Activated gamma-delta T cell treated with anti-CD3 and anti-CD28 coated beads, Interleukin-2, amount 50 U/mL, for 16 hours (primary cell): ENCODE results near the gene CARD18.
"Not testable (repeated sequence)": the region's sequence is repeated elsewhere in the genome, so short reads cannot be mapped to it uniquely, and the experiment has no call there.

Experiments
- DNase-seq: peaks from one replicate; pipeline ENCODE4 v3.0.0-alpha.2; 2020; ENCODE audit warnings: low read depth

Gene CARD18

DNA sequence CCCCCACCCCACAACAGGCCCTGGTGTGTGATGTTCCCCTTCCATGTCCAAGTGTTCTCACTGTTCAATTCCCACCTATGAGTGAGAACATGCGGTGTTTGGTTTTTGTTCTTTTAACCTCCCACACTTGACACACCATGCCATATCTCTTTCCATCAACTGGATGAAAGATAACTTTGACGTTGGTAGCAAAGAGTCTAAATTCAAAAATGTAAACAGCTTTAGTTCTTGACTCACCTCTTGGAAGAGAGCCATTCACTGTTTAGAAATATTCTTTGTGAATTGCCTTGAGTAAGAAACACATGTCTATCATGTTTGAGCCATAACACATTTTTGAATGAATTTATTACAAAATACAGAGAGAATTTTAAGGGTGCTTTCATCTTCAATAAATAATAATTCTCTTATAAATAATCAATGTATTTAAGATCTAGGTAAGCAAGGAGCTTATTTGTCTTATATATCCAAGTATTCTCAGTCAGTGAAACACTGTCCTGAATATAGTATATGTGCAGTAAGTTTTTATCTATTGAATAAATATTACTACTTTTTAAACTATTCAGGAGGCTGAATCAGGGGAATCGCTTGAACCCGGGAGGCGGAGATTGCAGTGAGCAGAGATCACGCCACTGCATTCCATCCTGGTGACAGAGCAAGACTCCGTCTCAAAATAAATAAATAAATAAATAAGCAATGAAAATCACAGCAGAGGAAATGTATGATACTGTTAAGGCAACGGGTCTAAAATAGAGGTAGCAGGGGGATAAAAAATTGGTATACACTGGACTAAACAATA, 6.7 kb downstream of the CARD18 start:
- no peak for DNase-seq

DNA sequence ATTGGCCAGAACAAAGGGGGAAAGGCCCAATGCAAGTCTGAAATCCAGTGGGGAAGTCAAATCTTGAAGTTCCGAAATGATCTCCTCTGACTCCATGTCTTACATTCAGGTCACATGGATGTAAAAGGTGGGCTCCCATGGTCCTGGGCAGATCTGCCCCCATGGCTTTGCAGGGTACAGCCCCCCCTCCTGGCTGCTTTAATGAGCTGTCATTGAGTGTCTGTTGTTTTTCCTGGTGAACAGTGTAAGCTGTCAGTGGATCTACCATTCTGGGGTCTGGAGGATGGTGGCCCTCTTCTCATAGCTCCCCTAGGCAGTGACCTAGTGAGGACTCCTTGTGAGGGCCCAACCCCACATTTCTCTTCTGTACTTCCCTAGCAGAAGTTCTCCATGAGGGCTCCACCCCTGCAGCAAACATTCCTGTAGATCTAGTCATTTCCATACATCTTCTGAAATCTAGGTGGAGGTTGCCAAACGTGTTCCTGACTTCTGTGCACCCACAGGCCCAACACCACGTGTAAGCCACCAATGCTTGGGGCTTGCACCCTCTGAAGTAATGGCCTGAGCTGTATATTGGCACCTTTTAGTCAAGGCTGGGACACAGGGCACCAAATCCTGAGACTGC, 9.3 kb downstream of the CARD18 start:
- no peak for DNase-seq

DNA sequence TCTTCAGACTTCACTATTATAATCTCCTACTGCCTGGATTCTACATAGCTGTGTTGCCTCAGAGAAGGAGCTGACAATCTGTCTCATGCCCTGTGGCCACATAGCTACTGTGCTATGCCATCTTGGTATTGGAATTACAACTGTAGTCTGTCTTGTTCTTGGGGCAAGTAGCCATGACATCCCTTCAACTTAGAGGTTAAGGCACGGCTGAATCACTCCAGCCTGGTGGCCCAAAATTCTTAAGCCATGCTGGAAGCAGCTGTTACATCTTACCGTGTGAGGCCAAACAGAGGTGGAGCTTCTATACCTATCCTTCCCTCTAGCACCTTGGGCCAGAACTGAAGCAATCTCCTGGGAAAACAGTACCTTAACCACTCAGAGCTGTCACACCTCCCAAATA, 14.8 kb downstream of the CARD18 start:
- DNase-seq: no peak

DNA sequence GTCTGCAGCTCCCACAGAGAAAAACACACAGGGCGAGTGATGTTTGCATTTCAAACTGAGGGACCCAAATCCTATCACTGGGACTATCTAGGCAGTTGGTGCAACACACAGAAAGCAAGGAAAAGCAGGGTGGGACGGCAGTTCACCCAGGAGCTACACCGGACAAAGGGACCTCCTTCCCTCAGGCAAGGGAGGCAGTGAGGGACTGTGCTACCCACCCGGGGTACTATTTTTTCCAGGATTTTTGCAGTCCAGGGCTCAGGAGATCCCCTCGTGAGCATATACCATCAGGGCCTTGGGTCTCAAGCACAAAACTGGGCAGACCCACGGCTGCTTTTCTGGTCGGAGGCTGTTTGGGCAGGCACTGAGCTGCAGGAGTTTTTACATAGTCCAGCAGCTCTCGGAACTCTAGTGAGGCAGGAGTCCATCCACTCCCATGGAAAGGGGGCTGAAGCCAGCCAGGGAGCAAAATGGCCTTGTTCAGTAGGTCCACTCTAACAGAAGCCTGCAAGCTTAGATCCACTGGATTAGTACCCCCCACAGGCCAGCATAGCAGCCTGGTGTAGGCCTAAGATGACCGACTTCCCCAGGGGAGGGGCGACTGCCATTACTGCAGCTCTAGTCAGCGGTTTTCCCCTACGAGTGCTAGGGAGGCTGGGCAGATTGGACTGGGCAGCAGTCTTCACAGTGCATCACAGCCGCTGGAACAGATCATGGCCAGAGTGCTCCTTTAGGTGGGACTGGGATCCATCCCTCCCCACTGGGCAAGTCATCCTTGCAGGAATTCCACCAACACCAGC, 28.2 kb downstream of the CARD18 start:
- no peak for DNase-seq

DNA sequence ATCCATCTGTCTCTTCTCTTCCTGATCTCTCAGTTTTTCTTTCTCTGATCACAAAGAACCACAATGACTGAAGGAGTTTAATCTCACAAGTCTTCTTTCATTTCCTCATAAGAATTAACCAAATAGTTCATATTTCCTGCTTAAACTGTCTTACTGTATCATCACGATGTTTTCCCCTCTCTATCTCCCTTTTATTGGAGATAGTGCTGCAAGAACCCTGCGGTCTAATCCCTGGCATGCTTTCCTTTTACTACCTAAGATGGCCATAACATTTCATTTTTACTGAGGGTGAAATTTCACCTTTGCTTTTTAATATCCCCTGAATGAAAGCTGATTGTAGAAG, 28.9 kb downstream of the CARD18 start:
- no peak for DNase-seq

DNA sequence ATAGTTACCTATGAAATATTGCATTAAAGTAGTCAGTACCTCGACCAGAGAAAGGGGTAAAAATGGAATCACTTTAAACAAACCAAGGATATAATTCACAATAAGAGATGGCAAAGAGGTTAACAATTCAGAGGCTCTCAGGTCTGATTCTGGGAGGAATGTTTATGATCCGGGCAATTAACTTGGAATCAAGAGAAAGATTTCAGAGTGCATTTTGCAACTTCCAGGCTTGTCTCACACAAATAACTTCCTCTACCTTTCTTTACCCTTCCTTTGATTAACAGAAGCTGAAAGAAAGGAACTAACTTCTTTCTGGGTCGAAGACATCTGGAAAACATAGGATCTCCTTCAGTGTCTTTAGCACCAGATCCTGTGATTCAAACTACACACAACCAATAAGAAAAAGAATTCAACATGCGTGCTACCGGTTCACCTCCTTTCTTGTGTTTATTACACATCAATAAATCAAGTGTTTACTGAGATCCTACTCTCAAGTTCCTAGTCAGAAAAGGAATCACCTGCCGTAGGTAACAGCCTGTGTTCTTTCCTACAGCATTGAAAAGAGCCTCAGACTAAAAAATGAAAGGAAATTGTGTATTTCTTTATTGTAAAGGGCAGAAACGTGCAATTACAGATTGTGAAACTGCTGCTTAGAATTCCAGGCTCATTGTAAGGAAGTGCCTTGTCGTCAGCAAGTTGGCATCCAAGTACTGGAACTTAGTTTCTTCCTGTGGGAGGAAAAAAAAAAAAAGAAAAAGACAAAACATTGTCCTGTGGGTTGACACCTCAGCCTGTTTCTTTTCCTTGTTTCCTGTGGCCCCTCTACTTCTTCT, 29.5 kb downstream of the CARD18 start:
- DNase-seq: no peak

DNA sequence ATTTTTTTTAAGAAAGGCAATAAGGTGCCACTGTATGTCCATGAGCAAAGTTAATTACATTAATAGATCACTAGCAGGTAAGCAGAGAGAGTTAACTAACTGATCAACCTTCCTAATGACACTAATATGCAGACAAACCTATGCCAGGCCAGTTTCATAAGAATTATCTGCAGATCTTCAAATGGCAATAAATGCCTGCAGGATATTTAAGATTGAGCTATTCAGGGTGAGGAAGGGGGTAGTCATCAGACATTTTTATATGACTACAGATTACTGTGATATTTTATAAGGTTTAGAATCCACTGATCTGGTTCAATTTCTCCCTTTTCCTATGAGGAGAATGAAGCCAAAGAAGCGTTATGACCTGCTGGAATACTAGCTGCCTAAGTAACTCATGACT, 30.2 kb downstream of the CARD18 start:
- DNase-seq: no peak

DNA sequence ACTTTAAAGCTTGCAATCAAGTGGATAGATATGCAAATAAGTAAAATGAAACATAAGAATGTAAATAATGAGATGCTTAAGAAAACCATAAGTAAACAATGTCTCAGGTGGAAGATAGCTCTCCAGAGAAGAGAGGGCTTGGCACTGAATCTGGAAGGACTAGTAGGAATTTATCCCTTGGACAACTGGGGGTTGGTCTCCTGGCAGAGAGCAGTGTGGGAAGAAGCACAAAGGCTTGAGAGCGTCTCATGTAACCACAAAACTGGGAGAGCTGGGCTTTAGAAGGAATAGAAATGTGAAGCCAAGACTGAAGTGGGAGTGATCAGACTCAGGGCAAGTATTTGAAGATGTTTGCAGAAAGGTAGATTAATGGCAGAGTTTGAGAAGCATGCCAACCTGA, 31.3 kb downstream of the CARD18 start:
- DNase-seq: no peak

DNA sequence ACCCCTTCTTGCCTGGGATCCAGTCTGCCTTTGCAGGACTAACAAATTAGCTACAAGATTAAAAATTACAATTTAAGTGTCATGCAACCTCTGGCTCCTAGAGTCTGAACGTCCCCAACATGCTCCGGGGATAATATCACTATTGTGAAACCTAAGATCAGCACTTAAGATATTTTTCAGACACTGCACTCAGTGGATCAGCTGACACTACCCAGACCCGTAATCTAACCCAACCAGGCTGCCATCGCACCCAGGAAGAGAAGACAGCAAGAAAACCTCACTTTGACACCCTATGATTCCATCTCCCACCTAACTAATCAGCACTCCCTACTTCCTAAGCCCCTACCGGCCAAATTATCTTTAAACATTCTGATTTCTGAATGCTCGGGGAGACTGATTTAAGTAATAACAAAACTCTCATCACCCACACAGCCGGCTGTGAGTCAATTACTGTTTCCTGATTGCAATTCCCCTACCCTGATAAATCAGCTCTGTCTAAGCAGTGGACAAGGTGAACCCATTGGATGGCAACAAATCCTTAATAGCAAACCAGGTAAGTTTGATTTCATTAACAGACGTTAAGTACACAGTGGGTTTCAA, 32.2 kb downstream of the CARD18 start:
- not testable (repeated sequence) for DNase-seq

DNA sequence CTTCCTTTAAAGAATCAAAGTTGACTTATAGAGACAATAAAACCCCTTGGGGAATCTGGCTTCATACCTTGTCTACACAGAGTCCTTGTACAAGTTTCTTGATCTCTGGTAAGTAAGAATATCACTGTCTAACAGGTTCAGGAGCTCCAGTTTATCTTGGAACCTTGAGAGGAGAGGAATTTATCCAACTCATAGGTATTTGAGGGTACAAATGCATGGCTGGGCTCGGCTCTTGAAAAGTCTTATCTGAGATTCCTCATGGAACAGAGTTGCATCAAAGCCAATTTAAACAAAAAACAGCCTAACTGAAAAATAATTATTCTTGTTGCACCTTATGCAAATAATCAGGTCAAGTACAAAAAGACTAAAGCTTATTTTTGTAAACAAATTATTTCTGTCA, 33.4 kb downstream of the CARD18 start:
- DNase-seq: no peak

DNA sequence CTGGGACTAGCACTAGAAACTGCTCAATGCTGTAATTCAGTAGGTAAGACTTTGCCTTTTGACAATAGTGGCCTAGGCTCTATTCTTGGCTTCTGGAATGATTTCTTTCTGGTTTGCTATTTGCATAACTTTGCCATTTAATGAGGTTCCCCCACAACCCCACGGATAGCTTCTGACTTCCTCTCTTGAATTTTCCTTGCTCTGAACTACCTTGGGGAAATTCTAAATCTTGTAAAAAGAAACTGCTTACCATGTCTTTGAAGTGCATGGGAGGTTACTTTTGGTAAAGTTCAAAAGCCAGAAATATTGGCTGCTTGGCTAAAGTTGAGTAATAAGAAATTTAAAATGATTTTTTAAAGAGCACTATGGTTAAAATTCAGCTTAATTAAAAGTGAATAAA, 35.3 kb downstream of the CARD18 start:
- DNase-seq: no peak

DNA sequence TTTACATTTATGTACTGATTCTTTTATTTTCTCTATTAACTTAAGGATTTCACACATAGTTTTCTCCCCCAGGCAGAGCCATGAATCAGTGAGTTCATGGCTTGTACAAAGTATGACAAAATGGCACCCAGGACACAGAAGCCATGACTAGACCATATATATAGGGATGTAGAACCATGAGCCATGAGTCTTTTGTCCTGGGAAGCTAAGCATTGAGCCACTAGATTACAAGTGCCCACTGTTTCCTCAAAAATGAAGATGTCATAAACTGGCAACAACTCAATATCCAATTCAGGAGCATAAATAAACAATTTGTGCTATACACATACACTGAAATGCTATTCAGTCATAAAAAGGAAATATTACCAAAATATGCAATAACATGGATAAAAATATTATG, 36.2 kb downstream of the CARD18 start:
- no peak for DNase-seq

DNA sequence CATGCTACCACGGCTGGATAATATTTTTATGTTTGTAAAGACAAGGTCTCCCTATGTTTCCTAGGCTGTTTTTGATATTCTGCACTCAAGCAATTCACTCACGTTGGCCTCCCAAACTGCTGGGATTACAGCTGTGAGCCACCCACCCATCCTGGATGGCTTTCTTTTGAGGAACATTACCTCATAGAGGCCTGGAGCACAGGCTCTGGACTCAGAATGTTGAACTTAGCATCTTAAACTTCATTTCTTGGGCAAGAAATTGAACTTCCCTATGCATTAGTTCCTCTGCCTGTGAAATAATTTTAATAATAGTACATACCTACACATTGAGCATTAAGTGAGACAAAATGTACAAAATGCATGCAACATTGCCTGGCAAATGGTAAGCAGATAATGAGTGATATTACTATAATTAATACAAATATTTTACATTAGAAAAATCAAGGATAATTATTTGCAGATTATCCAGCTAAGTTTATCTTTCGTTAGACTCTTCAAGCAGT, 37.4 kb downstream of the CARD18 start:
- DNase-seq: not testable (repeated sequence)

DNA sequence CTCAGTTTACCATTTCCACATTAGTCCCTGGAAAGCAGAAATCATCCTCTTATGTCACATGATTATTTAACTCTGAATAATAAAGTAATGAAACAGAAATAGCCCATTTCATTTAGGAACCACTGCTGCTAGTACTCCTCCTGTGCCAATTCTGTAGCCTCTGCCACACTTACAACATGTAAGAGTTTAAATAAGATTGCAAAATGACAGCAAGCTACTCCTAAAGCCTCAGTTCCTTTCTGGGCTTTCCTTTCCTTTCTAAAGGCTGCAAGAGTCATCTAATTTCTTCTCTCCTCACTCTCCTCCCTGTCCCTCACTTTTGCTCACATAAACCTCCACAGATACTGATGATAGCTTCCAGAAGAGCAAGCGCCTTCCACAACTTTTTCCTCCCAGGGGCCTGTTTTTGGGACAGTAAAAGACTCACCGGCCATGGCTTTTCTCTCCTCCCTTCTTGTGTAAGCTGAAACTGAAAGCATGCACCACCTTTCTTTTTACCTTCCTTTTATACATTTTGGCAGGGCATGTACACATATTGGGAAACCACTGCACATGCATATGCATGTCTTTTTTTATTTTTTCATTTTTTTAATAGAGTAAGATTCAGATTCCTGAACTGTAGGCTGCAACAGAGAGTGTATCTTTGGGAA, 38.5 kb downstream of the CARD18 start:
- DNase-seq: no peak

DNA sequence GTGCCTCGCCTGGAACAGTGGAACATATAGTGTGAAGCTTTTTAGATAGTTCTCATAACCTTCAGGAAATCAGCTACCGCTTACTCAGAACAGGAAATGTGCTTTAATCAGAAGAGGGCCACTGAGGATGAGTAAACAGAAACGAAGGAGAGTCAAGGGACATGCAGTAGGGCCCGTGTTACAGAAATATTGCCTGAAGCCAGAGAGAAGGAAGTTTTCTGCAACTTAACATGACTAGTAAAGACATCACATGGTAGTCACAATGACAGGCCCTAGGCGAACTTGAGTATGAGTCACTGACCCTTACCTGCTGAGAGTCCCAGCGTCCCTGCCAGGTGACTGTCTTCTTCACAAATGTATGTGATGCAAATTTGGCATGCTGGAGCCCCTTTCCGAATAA, 39.4 kb downstream of the CARD18 start:
- no peak for DNase-seq

DNA sequence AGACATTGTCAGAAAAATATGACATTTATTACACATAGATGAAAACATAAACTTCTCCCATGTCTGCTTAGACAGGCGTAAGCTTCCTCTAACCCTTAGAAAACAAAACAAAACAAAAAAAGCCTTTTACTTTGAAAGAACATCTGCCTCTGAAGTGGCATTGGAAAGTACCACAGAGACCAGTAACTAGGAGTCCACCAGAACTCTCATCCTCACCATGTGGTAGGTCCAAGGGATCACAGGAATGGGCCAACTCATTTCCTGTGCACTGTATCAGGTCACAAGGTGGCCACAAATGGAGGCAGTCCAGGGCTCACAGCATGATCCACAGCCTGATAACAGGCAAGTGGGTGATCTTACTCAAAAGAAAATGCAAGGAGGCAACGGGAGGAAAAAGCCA, 40.0 kb downstream of the CARD18 start:
- not testable (repeated sequence) for DNase-seq

DNA sequence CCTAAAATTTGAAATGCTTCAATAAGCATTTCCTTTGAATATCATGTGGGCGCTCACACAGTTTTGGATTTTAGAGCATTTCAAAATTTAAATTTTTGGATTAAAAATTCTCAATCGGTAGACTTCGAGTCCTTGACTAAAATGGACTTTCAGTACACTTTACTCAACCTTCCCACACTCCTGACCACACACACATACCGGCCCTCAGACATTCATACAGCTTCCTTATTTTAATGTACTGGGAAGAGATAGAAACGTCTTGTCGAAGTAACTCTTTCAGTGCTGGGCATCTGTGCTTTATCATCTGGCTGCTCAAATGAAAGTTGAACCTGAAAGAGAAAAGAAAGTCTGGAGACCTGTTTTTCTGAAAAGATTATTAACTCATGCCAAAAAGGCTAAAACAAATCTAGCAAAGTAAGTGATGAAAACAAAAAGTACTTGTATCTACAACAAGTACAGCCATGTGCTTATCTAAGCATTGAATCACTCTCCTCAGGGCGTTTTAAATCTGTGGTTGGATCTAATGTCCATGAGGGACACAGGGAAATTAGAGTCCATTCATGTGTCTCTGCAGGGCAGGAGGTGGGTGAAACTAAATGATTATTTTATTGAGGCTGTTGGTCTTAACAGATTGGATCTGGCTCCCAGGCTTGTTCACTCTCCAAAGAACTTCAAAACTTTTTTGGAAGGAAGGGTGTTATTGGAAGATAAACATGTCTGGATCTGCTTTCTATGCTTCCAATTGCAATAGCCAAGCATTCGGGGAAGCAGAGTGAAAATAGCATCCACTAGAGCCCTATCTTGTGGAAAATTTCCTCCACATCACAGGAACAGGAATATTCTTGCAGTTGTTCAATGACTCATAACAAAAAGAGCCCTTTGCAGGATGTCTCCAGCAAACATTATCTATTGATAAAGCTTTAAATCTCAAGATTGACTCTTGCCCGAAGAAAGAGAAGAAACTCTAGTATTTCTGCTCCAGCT, 47.0 kb downstream of the CARD18 start:
- DNase-seq: no peak
